ENCODE measurements around the gene ACSF2.

The ACSF2 gene

GRCh38 chr17:50420419-50421112 lies 5.5 kb upstream of the ACSF2 start:
- H3F3A ChIP-seq (ENCODE audit: insufficient read depth, low read length), result no peaks in the 10 kb centered on the region
- no peaks in the 10 kb centered on the region for H3K9me2 ChIP-seq (replicated peaks; ENCODE audit: insufficient read depth, low read length)
- H3K27me3 ChIP-seq (replicated peaks; ENCODE audit: insufficient read depth, low read length), result no peaks in the 10 kb centered on the region
- peak overlapping the region; percentile 63; the same call in 1 of the 2 replicates for H2AFZ ChIP-seq (ENCODE audit: low read length)
- H3K9me3 ChIP-seq (replicated peaks; ENCODE audit: insufficient read depth, low read length), result no peaks in the 10 kb centered on the region
- 0 out of 2 replicates have a peak, but pooled peaks cover 7% of the 10 kb centered on the region for H3K4me1 ChIP-seq (ENCODE audit: low read length)
- no peak overlapping the region for H3K4me3 ChIP-seq (ENCODE audit: low read length)
- no peak overlapping the region for H3K9ac ChIP-seq (ENCODE audit: low read length)
- H3K27ac ChIP-seq (ENCODE audit: low read length), result no peak overlapping the region
- DNase-seq, result no peak
- no peaks in the 10 kb centered on the region for H3K36me3 ChIP-seq (replicated peaks; ENCODE audit: insufficient read depth, low read length)
- no peak for TF ChIP-seq EZH2 (optimal IDR thresholded peaks at IDR 0.05; ENCODE audit: low read depth, low read length)
- no peak for TF ChIP-seq CTCF (IDR thresholded peaks at IDR 0.05; ENCODE audit: low read length)
- TF ChIP-seq EZH2phosphoT487 (IDR thresholded peaks at IDR 0.05; ENCODE audit: low read length), result no peak
- peak overlapping the region; percentile 36; the same call in 1 of the 2 replicates for H3K4me2 ChIP-seq (ENCODE audit: low read depth, low read length)
- H4K20me1 ChIP-seq (ENCODE audit: insufficient read depth, low read length), result no peaks in the 10 kb centered on the region
- no peaks in the 10 kb centered on the region for H3K79me2 ChIP-seq (ENCODE audit: low read length)

GRCh38 chr17:50421308-50422051 lies 4.5 kb upstream of the ACSF2 start:
- H4K20me1 ChIP-seq (ENCODE audit: insufficient read depth, low read length), result no peaks in the 10 kb centered on the region
- peak; percentile 49 for DNase-seq
- no peak overlapping the region for H3K27ac ChIP-seq (ENCODE audit: low read length)
- TF ChIP-seq EZH2phosphoT487 (IDR thresholded peaks at IDR 0.05; ENCODE audit: low read length) (no peak), EZH2 (optimal IDR thresholded peaks at IDR 0.05; ENCODE audit: low read depth, low read length) (no peak), CTCF (IDR thresholded peaks at IDR 0.05; ENCODE audit: low read length) (no peak)
- peaks cover 2% of the 10 kb centered on the region for H3F3A ChIP-seq (ENCODE audit: insufficient read depth, low read length)
- no peaks in the 10 kb centered on the region for H3K36me3 ChIP-seq (replicated peaks; ENCODE audit: insufficient read depth, low read length)
- H3K4me2 ChIP-seq (ENCODE audit: low read depth, low read length), result peak overlapping the region; percentile 36
- no peaks in the 10 kb centered on the region for H3K79me2 ChIP-seq (ENCODE audit: low read length)
- no peak overlapping the region for H3K9ac ChIP-seq (ENCODE audit: low read length)
- H3K9me2 ChIP-seq (replicated peaks; ENCODE audit: insufficient read depth, low read length), result no peaks in the 10 kb centered on the region
- H2AFZ ChIP-seq (ENCODE audit: low read length), result peak overlapping the region; percentile 63
- H3K4me1 ChIP-seq (ENCODE audit: low read length), result 0 out of 2 replicates have a peak, but pooled peaks cover 8% of the 10 kb centered on the region
- H3K27me3 ChIP-seq (replicated peaks; ENCODE audit: insufficient read depth, low read length), result no peaks in the 10 kb centered on the region
- no peaks in the 10 kb centered on the region for H3K9me3 ChIP-seq (replicated peaks; ENCODE audit: insufficient read depth, low read length)
- peak overlapping the region; percentile 44; the same call in 1 of the 2 replicates for H3K4me3 ChIP-seq (ENCODE audit: low read length)

- Histone ChIP-seq H4K20me1 (ENCODE audit: insufficient read depth, low read length) (no peaks in the 10 kb centered on the region), H3K79me2 (ENCODE audit: low read length) (0 out of 2 replicates have a peak, but pooled peaks cover under 1% of the 10 kb centered on the region), H3K9me2 (replicated peaks; ENCODE audit: insufficient read depth, low read length) (no peaks in the 10 kb centered on the region), H3F3A (ENCODE audit: insufficient read depth, low read length) (peaks cover 11% of the 10 kb centered on the region), H3K9me3 (replicated peaks; ENCODE audit: insufficient read depth, low read length) (no peaks in the 10 kb centered on the region), H3K4me1 (ENCODE audit: low read length) (peaks cover 16% of the 10 kb centered on the region), H3K27me3 (replicated peaks; ENCODE audit: insufficient read depth, low read length) (no peaks in the 10 kb centered on the region), H3K4me3 (ENCODE audit: low read length) (no peak overlapping the region), H2AFZ (ENCODE audit: low read length) (no peak overlapping the region), H3K27ac (ENCODE audit: low read length) (no peak overlapping the region), H3K4me2 (ENCODE audit: low read depth, low read length) (no peak overlapping the region), H3K9ac (ENCODE audit: low read length) (no peak overlapping the region), H3K36me3 (replicated peaks; ENCODE audit: insufficient read depth, low read length) (no peaks in the 10 kb centered on the region)
- TF ChIP-seq EZH2phosphoT487 (IDR thresholded peaks at IDR 0.05; ENCODE audit: low read length) (no peak), CTCF (IDR thresholded peaks at IDR 0.05; ENCODE audit: low read length) (no peak), EZH2 (optimal IDR thresholded peaks at IDR 0.05; ENCODE audit: low read depth, low read length) (no peak)
- DNase-seq, result no peak
These were observed 3.3 kb upstream of the ACSF2 start for GRCh38 chr17:50422738-50423137.
